ENCODE data around the gene TMEM132C.

DNA sequence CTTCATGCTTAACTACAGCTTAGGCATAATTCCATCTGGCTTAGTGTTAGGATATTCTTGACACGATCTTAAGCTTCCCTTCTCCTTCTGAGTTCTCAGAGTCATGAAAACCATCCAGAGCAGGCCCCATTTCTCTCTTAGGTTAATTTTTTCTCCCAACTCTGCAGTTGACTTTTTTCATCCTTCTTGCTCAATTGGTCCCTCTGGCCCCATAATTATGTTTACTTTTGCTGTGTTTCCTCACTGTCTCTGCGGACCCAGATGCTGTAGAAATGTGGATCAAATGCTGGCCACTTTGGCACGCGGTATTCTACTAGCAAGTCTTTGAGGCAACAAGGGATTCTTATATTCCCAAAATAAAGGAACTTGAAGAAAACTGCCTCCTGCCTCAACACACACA, 9.5 kb downstream of the TMEM132C start:
- TF ChIP-seq POLR2A (IDR thresholded peaks at IDR 0.05): no peak
- TF ChIP-seq, protein P1, sequence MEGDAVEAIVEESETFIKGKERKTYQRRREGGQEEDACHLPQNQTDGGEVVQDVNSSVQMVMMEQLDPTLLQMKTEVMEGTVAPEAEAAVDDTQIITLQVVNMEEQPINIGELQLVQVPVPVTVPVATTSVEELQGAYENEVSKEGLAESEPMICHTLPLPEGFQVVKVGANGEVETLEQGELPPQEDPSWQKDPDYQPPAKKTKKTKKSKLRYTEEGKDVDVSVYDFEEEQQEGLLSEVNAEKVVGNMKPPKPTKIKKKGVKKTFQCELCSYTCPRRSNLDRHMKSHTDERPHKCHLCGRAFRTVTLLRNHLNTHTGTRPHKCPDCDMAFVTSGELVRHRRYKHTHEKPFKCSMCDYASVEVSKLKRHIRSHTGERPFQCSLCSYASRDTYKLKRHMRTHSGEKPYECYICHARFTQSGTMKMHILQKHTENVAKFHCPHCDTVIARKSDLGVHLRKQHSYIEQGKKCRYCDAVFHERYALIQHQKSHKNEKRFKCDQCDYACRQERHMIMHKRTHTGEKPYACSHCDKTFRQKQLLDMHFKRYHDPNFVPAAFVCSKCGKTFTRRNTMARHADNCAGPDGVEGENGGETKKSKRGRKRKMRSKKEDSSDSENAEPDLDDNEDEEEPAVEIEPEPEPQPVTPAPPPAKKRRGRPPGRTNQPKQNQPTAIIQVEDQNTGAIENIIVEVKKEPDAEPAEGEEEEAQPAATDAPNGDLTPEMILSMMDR (IDR thresholded peaks at IDR 0.05): no peak

Measured in lower leg skin (tissue), 3 donors.